ENCODE results near the gene GNAO1.

The GNAO1 gene

GRCh38 chr16:56310690-56311089, 119.4 kb downstream of the GNAO1 start:
- no peak overlapping the region for H3K27ac ChIP-seq
- TF ChIP-seq, protein P1, sequence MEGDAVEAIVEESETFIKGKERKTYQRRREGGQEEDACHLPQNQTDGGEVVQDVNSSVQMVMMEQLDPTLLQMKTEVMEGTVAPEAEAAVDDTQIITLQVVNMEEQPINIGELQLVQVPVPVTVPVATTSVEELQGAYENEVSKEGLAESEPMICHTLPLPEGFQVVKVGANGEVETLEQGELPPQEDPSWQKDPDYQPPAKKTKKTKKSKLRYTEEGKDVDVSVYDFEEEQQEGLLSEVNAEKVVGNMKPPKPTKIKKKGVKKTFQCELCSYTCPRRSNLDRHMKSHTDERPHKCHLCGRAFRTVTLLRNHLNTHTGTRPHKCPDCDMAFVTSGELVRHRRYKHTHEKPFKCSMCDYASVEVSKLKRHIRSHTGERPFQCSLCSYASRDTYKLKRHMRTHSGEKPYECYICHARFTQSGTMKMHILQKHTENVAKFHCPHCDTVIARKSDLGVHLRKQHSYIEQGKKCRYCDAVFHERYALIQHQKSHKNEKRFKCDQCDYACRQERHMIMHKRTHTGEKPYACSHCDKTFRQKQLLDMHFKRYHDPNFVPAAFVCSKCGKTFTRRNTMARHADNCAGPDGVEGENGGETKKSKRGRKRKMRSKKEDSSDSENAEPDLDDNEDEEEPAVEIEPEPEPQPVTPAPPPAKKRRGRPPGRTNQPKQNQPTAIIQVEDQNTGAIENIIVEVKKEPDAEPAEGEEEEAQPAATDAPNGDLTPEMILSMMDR (IDR thresholded peaks at IDR 0.05): no peak
- TF ChIP-seq ZFX (IDR thresholded peaks at IDR 0.05; ENCODE audit: borderline replicate concordance): no peak

DNA sequence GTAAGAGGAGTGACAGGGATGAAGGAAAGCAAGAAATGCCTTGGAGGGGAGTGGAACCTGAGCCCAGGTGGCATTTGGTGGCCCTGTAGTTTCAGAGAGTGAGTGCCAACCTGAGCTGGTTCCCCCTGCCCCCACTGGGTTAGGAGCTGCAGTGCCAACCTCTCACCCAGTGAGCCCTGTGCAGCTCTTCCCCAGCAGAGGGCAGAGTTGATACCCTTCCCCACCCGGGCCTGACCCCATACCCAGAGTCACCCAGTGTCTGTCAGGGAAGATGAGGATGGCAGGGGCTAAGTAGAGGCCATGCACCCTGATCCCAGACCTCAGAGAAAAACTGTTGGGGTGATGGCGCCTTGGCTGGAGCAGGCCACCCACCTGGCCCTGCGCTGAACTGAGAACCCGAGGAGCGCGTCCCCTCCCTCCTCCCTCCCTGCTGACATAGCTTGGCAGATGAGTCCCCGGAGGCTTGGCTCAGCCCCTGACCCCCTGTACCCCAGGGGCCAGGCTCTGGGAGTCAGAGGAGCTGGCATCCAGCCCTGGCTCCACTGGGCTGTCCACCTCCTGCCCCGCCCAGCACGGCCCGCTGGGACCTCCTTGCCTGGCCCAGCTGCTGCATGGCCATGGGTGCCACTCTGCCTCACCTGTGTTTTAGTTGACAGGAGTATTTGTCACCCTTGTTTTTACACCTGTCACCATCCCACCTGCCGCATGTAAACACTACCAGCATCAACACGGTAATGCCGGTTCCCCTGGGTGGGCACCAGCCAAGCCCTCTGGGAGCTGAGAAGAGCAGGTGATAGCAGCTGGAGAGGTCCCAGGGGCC, 120.1 kb downstream of the GNAO1 start:
- H3K27ac ChIP-seq: no peak overlapping the region
- no peak for TF ChIP-seq ZFX (IDR thresholded peaks at IDR 0.05; ENCODE audit: borderline replicate concordance)
- TF ChIP-seq, protein P1 (IDR thresholded peaks at IDR 0.05): peak; percentile 45

DNA sequence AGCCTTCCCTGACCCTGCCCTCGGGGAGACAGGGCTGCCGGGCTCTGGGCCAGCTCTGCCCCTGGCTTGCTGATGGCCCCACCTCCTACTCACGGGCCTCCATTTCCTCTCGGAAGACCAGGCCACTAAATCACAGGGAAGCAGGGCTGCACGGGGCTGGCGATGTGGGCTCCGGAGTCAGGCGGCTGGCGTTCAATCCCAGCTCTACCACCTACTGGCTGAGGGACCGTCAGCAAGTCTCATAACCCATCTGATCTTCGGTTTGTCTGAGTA, 120.7 kb downstream of the GNAO1 start:
- H3K27ac ChIP-seq: no peak overlapping the region
- TF ChIP-seq, protein P1 (IDR thresholded peaks at IDR 0.05): no peak
- no peak for TF ChIP-seq ZFX (IDR thresholded peaks at IDR 0.05; ENCODE audit: borderline replicate concordance)

DNA sequence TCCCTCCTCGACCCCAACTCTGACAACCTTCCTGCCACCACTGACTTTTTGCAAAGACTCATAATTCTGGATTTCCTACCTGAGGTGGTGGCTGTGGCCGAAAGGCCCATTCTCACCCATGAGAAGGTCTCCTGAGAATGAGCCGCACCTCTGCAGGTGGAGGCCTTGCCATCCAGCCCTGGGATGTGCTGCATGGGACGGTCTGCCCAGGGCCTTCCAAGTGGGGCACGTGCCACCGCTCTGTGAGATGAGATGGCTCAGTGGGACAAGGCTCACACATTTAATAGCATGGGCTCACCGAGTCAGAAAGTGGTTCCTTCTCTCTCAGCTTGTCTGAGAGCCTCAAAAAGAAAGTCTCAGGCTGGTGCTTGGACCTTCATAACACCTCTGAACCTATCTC, 121.3 kb downstream of the GNAO1 start:
- no peak overlapping the region for H3K27ac ChIP-seq

DNA sequence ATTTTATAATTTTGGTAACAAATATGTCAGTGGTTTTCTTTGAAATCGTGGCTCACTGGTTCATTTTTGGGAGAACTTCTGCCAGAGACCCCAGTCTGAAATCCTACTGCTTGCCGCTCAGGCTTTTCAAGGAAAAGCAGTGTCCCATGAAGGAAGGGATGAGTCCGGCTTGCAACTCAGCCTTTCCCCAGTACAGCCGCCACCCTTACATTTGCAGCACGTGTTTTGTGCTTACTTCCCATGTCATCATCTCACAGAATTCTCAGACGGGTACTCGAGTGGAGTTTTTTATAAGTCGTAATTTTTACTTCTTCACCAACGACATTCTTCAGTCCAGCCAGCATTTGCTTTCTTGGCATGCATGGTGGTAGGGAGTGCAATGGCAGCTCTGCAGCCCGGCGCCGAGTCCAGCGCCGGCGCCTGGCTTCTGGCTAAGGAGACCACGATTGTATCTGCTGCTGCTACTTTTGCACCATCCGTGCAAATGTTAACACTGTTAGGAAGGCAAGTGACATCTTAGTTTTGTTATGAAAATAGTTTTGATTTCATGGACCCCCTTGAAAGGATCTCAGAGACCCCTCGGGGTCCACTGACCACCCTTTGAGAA, 123.1 kb downstream of the GNAO1 start:
- TF ChIP-seq ZFX (IDR thresholded peaks at IDR 0.05; ENCODE audit: borderline replicate concordance): no peak
- TF ChIP-seq, protein P1 (IDR thresholded peaks at IDR 0.05): no peak
- H3K27ac ChIP-seq: no peak overlapping the region

More for the DNA sequence above, 121.3 kb downstream of the GNAO1 start:
- TF ChIP-seq, protein P1 (IDR thresholded peaks at IDR 0.05): no peak
- TF ChIP-seq ZFX (IDR thresholded peaks at IDR 0.05; ENCODE audit: borderline replicate concordance): no peak

DNA sequence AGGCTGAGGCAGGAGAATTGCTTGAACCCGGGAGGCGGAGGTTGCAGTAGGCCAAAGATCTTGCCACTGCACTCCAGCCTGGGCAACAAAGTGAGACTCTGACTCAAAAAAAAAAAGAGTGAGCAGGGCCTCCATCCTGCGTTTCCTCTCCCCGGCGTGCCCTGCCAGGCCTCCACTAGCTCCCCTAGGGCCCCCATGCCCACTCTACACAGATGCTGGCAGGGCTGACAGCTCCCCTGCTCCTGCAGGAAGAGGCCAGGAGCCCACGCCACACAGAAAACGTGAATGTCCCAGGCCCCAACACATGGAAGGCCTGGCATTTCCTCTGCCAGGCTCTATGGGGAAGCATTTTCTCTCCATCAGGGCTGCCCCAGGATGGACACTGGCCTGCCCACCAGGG, 124.7 kb downstream of the GNAO1 start:
- no peak for TF ChIP-seq ZFX (IDR thresholded peaks at IDR 0.05; ENCODE audit: borderline replicate concordance)
- TF ChIP-seq, protein P1 (IDR thresholded peaks at IDR 0.05): no peak
- no peak overlapping the region for H3K27ac ChIP-seq

GRCh38 chr16:56316545-56316944, 125.3 kb downstream of the GNAO1 start:
- no peak overlapping the region for H3K27ac ChIP-seq
- TF ChIP-seq, protein P1 (IDR thresholded peaks at IDR 0.05): no peak
- no peak for TF ChIP-seq ZFX (IDR thresholded peaks at IDR 0.05; ENCODE audit: borderline replicate concordance)
